Lower lobe of right lung (tissue), 2 donors: ENCODE results near the gene AFAP1. TPM values are rescaled to one million over a fixed set of nuclear protein-coding genes. Genes with fewer than 3 reads are reported as not detected.

Source experiments
- ATAC-seq, 2 donors: fragments of 200-7000 bp; cut with Tn5 transposase; one replicate each; pipeline ENCODE4 v1.9.1; 2020 to 2022; ENCODE audit warnings: mild to moderate bottlenecking in 2 of 2, moderate library complexity in 2 of 2
- DNase-seq: peaks from one replicate; pipeline ENCODE4 v3.0.0-alpha.2; 2020
- H3K27ac ChIP-seq: fragments of 200-600 bp; one replicate; pipeline ENCODE4 v1.8.0; 2022
- H3K27me3 ChIP-seq: fragments of 200-600 bp; one replicate; pipeline ENCODE4 v1.8.0; 2022; ENCODE audit warnings: low read depth
- H3K36me3 ChIP-seq: fragments of 200-600 bp; one replicate; pipeline ENCODE4 v1.8.0; 2022; ENCODE audit warnings: mild to moderate bottlenecking
- H3K4me1 ChIP-seq: fragments of 200-600 bp; one replicate; pipeline ENCODE4 v1.8.0; 2022
- H3K4me3 ChIP-seq: fragments of 200-600 bp; one replicate; pipeline ENCODE4 v1.8.0; 2022; ENCODE audit warnings: mild to moderate bottlenecking
- H3K9me3 ChIP-seq: fragments of 200-600 bp; one replicate; pipeline ENCODE4 v1.8.0; 2022
- intact Hi-C: fragments of 100-400 bp; cut with DNase I; formaldehyde crosslinking; loops from one replicate; pipeline ENCODE4 v1.11.0; 2022
- total RNA-seq: library from RNA; stranded (reverse); fragmentation: NEBNext Ultra II Directional; extraction: Animal tissue kit (Norgen Biotek cat#: 25700); gene quantifications from one replicate; pipeline ENCODE4 v1.2.1, GENCODE V29; 2021
- TF ChIP-seq, protein P1 (sequence below): fragments of 200-600 bp; IDR thresholded peaks from one replicate; pipeline ENCODE4 v1.8.0; 2022; ENCODE audit warnings: antibody characterized with exemption, mild to moderate bottlenecking
- donor health status: DM: no; HTN: yes; CAD: no; lungs with severe emphysema.

The AFAP1 gene
- total RNA-seq, 1 donor from 2014 or later: 21.0 TPM

DNA sequence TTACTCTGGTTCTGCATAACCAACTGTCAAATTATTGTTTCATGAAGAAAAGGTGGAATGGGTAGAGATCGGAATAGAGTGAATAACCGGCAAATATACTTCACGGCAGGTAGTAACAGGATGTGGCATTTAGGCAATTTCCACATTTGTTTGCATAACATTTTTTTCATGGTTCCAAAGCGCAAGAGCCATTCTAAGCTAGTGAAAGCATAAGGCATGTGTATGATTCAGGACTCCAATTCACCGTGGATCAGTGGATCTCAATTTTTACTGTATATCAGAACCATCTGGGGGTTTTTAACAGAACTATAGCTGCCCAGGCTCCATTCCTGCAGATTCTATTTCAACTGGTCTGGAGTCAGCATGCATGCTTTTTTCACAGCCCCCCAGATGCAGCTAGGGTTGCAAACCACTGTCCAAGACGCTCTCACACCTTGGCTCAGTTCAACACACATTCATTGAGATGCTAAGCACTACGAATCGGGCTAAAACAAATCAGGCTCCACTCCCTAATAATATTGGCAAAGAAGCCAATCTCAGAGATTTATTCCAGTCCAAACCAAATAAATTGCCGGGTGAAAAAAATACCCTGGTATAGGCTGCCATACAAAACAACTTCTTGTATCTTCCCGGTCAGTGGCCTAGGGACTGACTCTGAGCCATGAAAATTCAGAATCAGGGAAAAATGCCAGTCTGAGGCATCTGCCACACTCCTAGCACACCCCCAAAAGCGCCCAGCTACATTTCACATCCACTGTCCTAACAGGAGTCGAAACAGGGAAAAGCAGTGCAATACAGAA, 30.0 kb downstream of the AFAP1 start:
- TF ChIP-seq, protein P1, sequence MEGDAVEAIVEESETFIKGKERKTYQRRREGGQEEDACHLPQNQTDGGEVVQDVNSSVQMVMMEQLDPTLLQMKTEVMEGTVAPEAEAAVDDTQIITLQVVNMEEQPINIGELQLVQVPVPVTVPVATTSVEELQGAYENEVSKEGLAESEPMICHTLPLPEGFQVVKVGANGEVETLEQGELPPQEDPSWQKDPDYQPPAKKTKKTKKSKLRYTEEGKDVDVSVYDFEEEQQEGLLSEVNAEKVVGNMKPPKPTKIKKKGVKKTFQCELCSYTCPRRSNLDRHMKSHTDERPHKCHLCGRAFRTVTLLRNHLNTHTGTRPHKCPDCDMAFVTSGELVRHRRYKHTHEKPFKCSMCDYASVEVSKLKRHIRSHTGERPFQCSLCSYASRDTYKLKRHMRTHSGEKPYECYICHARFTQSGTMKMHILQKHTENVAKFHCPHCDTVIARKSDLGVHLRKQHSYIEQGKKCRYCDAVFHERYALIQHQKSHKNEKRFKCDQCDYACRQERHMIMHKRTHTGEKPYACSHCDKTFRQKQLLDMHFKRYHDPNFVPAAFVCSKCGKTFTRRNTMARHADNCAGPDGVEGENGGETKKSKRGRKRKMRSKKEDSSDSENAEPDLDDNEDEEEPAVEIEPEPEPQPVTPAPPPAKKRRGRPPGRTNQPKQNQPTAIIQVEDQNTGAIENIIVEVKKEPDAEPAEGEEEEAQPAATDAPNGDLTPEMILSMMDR: no peak
- Histone ChIP-seq H3K4me1 (peaks cover 27% of the 10 kb centered on the region), H3K27ac (peak overlapping the region; percentile 73), H3K27me3 (no peaks in the 10 kb centered on the region), H3K9me3 (no peaks in the 10 kb centered on the region), H3K36me3 (no peaks in the 10 kb centered on the region), H3K4me3 (peak overlapping the region; percentile 13)
- ATAC-seq (peak in 1 of 2 donors; percentile 51), DNase-seq (no peak)
- intact Hi-C loops: no loop called here

DNA sequence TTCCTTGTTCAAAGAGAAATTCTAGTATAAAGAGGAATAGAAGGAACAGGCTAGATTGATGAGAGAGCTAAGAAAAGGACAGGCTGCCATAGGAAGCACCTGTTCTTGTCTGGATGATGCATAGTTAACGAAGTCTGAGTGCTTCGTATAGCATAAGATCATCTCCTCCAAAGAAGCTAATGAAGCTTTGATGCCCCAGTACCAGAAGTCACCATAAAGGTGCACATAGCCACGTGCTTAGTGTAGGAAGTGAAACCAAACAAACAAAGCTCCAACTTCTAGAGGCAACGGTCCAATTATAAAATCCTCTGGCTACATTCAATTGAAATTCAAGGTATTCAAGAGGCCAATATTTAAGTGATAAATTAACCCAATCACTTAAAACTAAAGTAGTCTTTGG, 31.0 kb downstream of the AFAP1 start:
- H3K4me3 ChIP-seq: no peak overlapping the region
- TF ChIP-seq, protein P1: no peak
- intact Hi-C loops: no loop called here
- ATAC-seq (no peak), DNase-seq (no peak)
- H3K9me3 ChIP-seq: no peaks in the 10 kb centered on the region
- no peaks in the 10 kb centered on the region for H3K27me3 ChIP-seq
- H3K27ac ChIP-seq: no peak overlapping the region
- H3K4me1 ChIP-seq: peaks cover 27% of the 10 kb centered on the region
- no peaks in the 10 kb centered on the region for H3K36me3 ChIP-seq

DNA sequence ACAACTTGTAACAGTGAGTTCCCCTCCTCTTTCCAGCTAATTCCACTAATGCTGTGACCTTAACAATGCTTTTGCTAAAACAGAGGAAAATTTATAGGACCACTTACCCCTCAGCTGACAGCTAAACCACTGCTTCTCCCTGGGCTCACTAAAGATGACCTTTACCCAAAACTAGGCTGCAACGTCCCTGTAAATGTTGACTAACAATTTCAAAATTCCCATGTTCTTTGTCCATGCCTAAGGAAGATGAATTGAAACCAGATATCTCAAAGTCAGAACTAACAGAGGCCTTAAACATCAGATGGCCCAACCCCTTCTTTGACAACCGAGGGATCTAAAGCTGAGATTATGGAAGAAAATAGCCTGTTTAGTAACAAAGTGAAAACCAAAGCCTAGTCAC, 32.5 kb downstream of the AFAP1 start:
- Histone ChIP-seq H3K4me1 (peaks cover 27% of the 10 kb centered on the region), H3K27ac (no peak overlapping the region), H3K4me3 (no peak overlapping the region), H3K27me3 (no peaks in the 10 kb centered on the region), H3K36me3 (no peaks in the 10 kb centered on the region), H3K9me3 (no peaks in the 10 kb centered on the region)
- TF ChIP-seq, protein P1: no peak
- no peak for DNase-seq
- intact Hi-C loops: no loop called here
- no peak for ATAC-seq

DNA sequence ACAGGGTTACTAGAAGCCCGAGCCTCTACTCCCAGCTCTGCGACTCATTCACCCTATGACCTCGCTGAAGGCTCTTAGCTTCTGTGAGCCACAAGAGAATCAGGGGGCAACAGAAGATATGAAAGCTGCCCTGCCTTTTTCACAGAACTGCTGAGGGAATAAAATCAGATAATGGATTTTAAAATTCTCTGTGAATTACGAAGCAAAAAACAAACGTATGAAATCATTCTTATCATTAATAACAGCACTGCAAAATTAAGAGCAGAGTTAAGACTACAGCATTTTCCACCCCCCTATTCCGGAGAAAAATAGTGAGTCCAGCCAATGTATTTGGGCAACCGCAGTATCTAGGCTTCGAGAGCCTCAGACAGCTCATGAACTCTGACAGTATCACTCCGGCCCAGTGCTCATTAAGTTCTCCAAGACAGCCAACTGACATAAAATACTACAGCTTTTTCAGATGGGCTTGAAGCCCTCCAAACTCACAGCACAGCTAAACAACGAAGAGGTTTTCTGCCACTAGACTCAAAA, 33.4 kb downstream of the AFAP1 start:
- Histone ChIP-seq H3K4me1 (peaks cover 27% of the 10 kb centered on the region), H3K9me3 (no peaks in the 10 kb centered on the region), H3K27ac (peak overlapping the region; percentile 32), H3K4me3 (no peak overlapping the region), H3K27me3 (no peaks in the 10 kb centered on the region), H3K36me3 (no peaks in the 10 kb centered on the region)
- intact Hi-C loops: no loop called here
- no peak for DNase-seq
- no peak for ATAC-seq
- TF ChIP-seq, protein P1: no peak

DNA sequence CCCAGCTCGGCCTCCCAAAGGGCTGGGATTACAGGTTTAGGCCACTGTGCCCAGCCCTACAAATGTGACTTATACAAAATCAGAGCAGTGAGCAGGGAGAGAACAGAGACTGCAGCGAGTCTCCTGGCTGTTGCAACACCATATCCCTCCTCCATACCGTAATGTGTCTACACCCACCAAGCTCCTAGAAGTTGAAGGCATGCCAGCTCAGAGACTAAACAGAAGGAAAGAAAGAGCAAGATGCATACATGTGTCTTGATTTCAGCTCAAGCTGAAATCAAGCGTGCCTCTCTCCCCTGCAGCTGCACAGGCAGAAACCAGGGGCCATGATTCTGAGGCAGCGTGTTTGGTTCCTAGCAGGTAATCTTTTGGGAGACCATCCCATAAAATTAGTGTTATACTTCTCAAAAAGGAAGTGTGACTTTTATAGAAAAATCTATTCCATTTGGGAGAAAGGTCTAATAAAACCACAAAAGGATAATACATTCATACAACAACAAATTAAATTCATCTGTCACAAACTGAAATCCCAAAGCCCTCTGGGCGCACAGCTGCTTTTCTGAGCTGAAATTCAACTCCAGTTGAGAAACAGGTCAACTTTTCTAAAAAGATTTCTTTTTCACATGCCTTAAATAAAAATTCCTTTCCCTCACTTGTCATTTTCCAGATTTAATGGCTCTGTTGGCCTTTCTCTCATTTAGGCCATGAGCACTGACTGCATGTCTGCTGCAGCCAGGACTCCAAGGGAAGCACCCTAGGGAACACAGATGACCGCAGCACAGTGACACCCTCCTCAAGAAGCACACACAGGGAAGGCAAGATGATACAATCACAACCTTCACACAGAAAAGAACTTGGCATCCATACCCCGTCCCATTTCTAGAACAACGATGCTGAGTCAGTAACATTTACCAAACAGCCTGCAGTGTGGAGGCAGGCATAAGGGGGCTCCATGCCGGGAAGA, 34.4 kb downstream of the AFAP1 start:
- ATAC-seq: peak in 1 of 2 donors; percentile 32
- no peak overlapping the region for H3K27ac ChIP-seq
- intact Hi-C loops: no loop called here

More for the DNA sequence above, 34.4 kb downstream of the AFAP1 start:
- Histone ChIP-seq H3K27me3 (no peaks in the 10 kb centered on the region), H3K4me1 (peaks cover 18% of the 10 kb centered on the region), H3K36me3 (no peaks in the 10 kb centered on the region), H3K4me3 (no peak overlapping the region), H3K9me3 (no peaks in the 10 kb centered on the region)
- TF ChIP-seq, protein P1: no peak
- no peak for DNase-seq
